ENCODE measurements around the gene ATP6V1A. TPM values are rescaled to one million over a fixed set of nuclear protein-coding genes. Genes with fewer than 3 reads are reported as not detected.

Gene ATP6V1A
- total RNA-seq, 1 experiment from 2014 or later = 73.4 TPM

DNA sequence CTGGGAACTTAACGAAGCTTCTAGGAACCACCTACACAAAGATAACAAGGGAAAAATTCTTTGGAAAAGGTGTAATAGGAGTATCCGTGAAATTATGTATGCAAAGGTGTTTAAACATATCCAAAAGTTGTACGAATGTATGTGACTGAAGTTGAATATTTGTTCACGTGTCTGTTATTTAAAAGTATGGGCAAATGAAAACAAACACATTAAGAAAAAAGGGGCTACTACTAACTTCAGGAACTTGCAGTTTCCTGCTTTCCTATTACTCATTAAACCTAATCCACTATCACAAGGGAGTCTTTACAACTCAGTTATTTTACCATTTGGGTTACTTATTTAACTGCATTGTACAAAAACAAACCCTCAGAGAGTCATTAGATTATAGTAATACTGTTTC is 57.8 kb downstream of the ATP6V1A start:
- H2BK120ac ChIP-seq (ENCODE audit: low read depth, low read length, poor library complexity, severe bottlenecking) = no peak overlapping the region
- H4K20me1 ChIP-seq (ENCODE audit: control insufficient read depth, insufficient read depth, insufficient read length) = no peaks in the 10 kb centered on the region
- Mint-ChIP-seq H3K4me3 (no peak overlapping the region), H3K9me3 (no peaks in the 10 kb centered on the region), H3K36me3 (ENCODE audit: insufficient read depth in 1 of 3, low read depth in 3 of 3) (peaks cover 2 to 61% (median 34%) of the 10 kb centered on the region in 3 experiments; a peak in 6 of 7 replicates), H3K27me3 (ENCODE audit: low read depth) (no peaks in the 10 kb centered on the region), H3K27ac (no peak overlapping the region), H3K4me1 (no peaks in the 10 kb centered on the region)
- H3K4me2 ChIP-seq (ENCODE audit: insufficient read depth, insufficient read length, low read length) = no peak overlapping the region
- H3K79me2 ChIP-seq (ENCODE audit: insufficient read depth, low read length) = no peaks in the 10 kb centered on the region
- H3K9ac ChIP-seq (ENCODE audit: extremely low read depth, insufficient read length, low read length) = no peak overlapping the region
- no peak overlapping the region for H2BK20ac ChIP-seq (ENCODE audit: low read depth, low read length, poor library complexity, severe bottlenecking)
- DNase-seq = no peak
- H3K27me3 ChIP-seq (ENCODE audit: insufficient read depth, low read length) = no peaks in the 10 kb centered on the region
- no peaks in the 10 kb centered on the region for H3K4me1 ChIP-seq (ENCODE audit: insufficient read depth, low read length)
- H3K23me2 ChIP-seq (ENCODE audit: insufficient read length, low read depth, low read length, poor library complexity, severe bottlenecking) = no peaks in the 10 kb centered on the region
- no CpG with 5 or more reads among the region's 4 CpGs for WGBS (ENCODE audit: extremely low coverage, insufficient read length, low lambda C conversion rate)
- H3K4ac ChIP-seq (ENCODE audit: low read depth, low read length) = no peak overlapping the region
- H3K79me1 ChIP-seq (ENCODE audit: insufficient read depth, low read depth, low read length, poor library complexity, severe bottlenecking) = no peaks in the 10 kb centered on the region
- no peak overlapping the region for H3T11ph ChIP-seq (ENCODE audit: low read length)
- H4K91ac ChIP-seq (ENCODE audit: insufficient read length, low read depth, low read length) = no peak overlapping the region
- no peak overlapping the region for H3K14ac ChIP-seq (ENCODE audit: insufficient read depth, low read length)
- no peak overlapping the region for H2AFZ ChIP-seq (ENCODE audit: low read length)
- no peak overlapping the region for H4K8ac ChIP-seq (replicated peaks; ENCODE audit: insufficient read length, low read depth, low read length)
- no peak overlapping the region for H3K23ac ChIP-seq (ENCODE audit: insufficient read length, low read depth, low read length)
- H2AK5ac ChIP-seq (ENCODE audit: insufficient read length, low read length) = no peak overlapping the region
- H2BK5ac ChIP-seq (ENCODE audit: insufficient read length, low read length) = no peak overlapping the region
- no peak overlapping the region for H2BK15ac ChIP-seq (ENCODE audit: low read depth, low read length)
- H3K27ac ChIP-seq (ENCODE audit: insufficient read length, low read depth, low read length) = no peak overlapping the region
- TF ChIP-seq CTCF (conservative IDR thresholded peaks at IDR 0.05) = no peak
- H3K56ac ChIP-seq (ENCODE audit: insufficient read length, low read depth, low read length) = no peak overlapping the region
- H3K9me3 ChIP-seq (ENCODE audit: control insufficient read depth, low read depth, low read length) = no peaks in the 10 kb centered on the region
- H4K5ac ChIP-seq (ENCODE audit: insufficient read length, low read depth, low read length) = no peak overlapping the region
- no peak overlapping the region for H3K18ac ChIP-seq (ENCODE audit: insufficient read length, low read depth, low read length)
- no peak overlapping the region for H2BK12ac ChIP-seq (ENCODE audit: insufficient read length, low read depth, low read length)
